ENCODE results near the gene REEP3. TPM values are rescaled to one million over a fixed set of nuclear protein-coding genes. Genes with fewer than 3 reads are reported as not detected.

REEP3 gene
- total RNA-seq, 2 experiments from 2014 or later, result 22.8 to 26.9 TPM

GRCh38 chr10:63586043-63586442 is 64.8 kb downstream of the REEP3 start:
- Mint-ChIP-seq H3K9me3 (no peaks in the 10 kb centered on the region), H3K36me3 (ENCODE audit: low read depth) (no peaks in the 10 kb centered on the region), H3K4me3 (no peak overlapping the region), H3K4me1 (no peaks in the 10 kb centered on the region), H3K27ac (no peak overlapping the region), H3K27me3 (no peaks in the 10 kb centered on the region)
- CTCF ChIA-PET, result no interaction called here
- no peak for DNase-seq
- POLR2A ChIA-PET, result no interaction called here

GRCh38 chr10:63587191-63587590 is 66.0 kb downstream of the REEP3 start:
- ChIA-PET CTCF (interaction anchor here (0.7 kb wide), 1 partner anchor 361 kb away, joined by 4 read pairs; no protein-coding TSS in a partner anchor), POLR2A (interaction anchor here (0.7 kb wide), 1 partner anchor 320 kb away, joined by 3 read pairs; no protein-coding TSS in a partner anchor)
- H3K36me3 Mint-ChIP-seq (ENCODE audit: low read depth), result no peaks in the 10 kb centered on the region
- DNase-seq, result no peak
- no peaks in the 10 kb centered on the region for H3K9me3 Mint-ChIP-seq
- H3K27ac Mint-ChIP-seq, result no peak overlapping the region
- no peaks in the 10 kb centered on the region for H3K4me1 Mint-ChIP-seq
- no peak overlapping the region for H3K4me3 Mint-ChIP-seq
- H3K27me3 Mint-ChIP-seq, result no peaks in the 10 kb centered on the region

GRCh38 chr10:63588436-63589167 is 67.4 kb downstream of the REEP3 start:
- H3K9me3 Mint-ChIP-seq, result no peaks in the 10 kb centered on the region
- DNase-seq, result no peak
- no peak overlapping the region for H3K27ac Mint-ChIP-seq
- peaks cover 3% of the 10 kb centered on the region for H3K36me3 Mint-ChIP-seq (ENCODE audit: low read depth)
- ChIA-PET CTCF (no interaction called here), POLR2A (no interaction called here)
- H3K27me3 Mint-ChIP-seq, result no peaks in the 10 kb centered on the region
- H3K4me3 Mint-ChIP-seq, result no peak overlapping the region
- no peaks in the 10 kb centered on the region for H3K4me1 Mint-ChIP-seq

- no peak overlapping the region for H3K27ac Mint-ChIP-seq
- no peaks in the 10 kb centered on the region for H3K9me3 Mint-ChIP-seq
- ChIA-PET POLR2A (no interaction called here), CTCF (no interaction called here)
- H3K4me1 Mint-ChIP-seq, result peaks cover 4% of the 10 kb centered on the region
- H3K27me3 Mint-ChIP-seq, result no peaks in the 10 kb centered on the region
- no peak for DNase-seq
- peaks cover 20% of the 10 kb centered on the region for H3K36me3 Mint-ChIP-seq (ENCODE audit: low read depth)
- no peak overlapping the region for H3K4me3 Mint-ChIP-seq
Measured at GRCh38 chr10:63591600-63592379, 70.6 kb downstream of the REEP3 start.

GRCh38 chr10:63593576-63593975 is 72.4 kb downstream of the REEP3 start:
- CTCF ChIA-PET, result no interaction called here
- POLR2A ChIA-PET, result no interaction called here
- Mint-ChIP-seq H3K4me1 (peaks cover 4% of the 10 kb centered on the region), H3K4me3 (no peak overlapping the region), H3K36me3 (ENCODE audit: low read depth) (peaks cover 30% of the 10 kb centered on the region), H3K27me3 (no peaks in the 10 kb centered on the region), H3K27ac (no peak overlapping the region), H3K9me3 (no peaks in the 10 kb centered on the region)
- DNase-seq, result no peak

- no peaks in the 10 kb centered on the region for H3K27me3 Mint-ChIP-seq
Measured at GRCh38 chr10:63595072-63595471, 73.9 kb downstream of the REEP3 start.

GRCh38 chr10:63596924-63597323 is 75.7 kb downstream of the REEP3 start:
- no peak overlapping the region for H3K27ac Mint-ChIP-seq
- no peaks in the 10 kb centered on the region for H3K27me3 Mint-ChIP-seq
- ChIA-PET CTCF (no interaction called here), POLR2A (no interaction called here)
- peaks cover 4% of the 10 kb centered on the region for H3K4me1 Mint-ChIP-seq
- H3K9me3 Mint-ChIP-seq, result no peaks in the 10 kb centered on the region
- peaks cover 45% of the 10 kb centered on the region for H3K36me3 Mint-ChIP-seq (ENCODE audit: low read depth)
- DNase-seq, result no peak
- no peak overlapping the region for H3K4me3 Mint-ChIP-seq

More at GRCh38 chr10:63595072-63595471, 73.9 kb downstream of the REEP3 start:
- Mint-ChIP-seq H3K4me1 (peaks cover 4% of the 10 kb centered on the region), H3K36me3 (ENCODE audit: low read depth) (peaks cover 38% of the 10 kb centered on the region), H3K4me3 (no peak overlapping the region), H3K27ac (no peak overlapping the region), H3K9me3 (no peaks in the 10 kb centered on the region)
- no peak for DNase-seq
- ChIA-PET POLR2A (no interaction called here), CTCF (interaction anchor here (0.8 kb wide), 1 partner anchor 125 kb away, joined by 3 read pairs; no protein-coding TSS in a partner anchor)

- no peak for DNase-seq
- Mint-ChIP-seq H3K4me3 (no peak overlapping the region), H3K27me3 (no peaks in the 10 kb centered on the region), H3K36me3 (ENCODE audit: low read depth) (peaks cover 37% of the 10 kb centered on the region), H3K4me1 (no peaks in the 10 kb centered on the region), H3K27ac (no peak overlapping the region), H3K9me3 (no peaks in the 10 kb centered on the region)
- ChIA-PET POLR2A (no interaction called here), CTCF (interaction anchor here (1.0 kb wide), 1 partner anchor 10 kb away, joined by 3 read pairs; no protein-coding TSS in a partner anchor)
Measured at GRCh38 chr10:63600540-63600939, 79.3 kb downstream of the REEP3 start.

- H3K36me3 Mint-ChIP-seq (ENCODE audit: low read depth), result peaks cover 17% of the 10 kb centered on the region
- no peak overlapping the region for H3K27ac Mint-ChIP-seq
- ChIA-PET POLR2A (no interaction called here), CTCF (no interaction called here)
- no peaks in the 10 kb centered on the region for H3K27me3 Mint-ChIP-seq
- DNase-seq, result no peak
- H3K9me3 Mint-ChIP-seq, result no peaks in the 10 kb centered on the region
- H3K4me1 Mint-ChIP-seq, result no peaks in the 10 kb centered on the region
- H3K4me3 Mint-ChIP-seq, result no peak overlapping the region
Measured at GRCh38 chr10:63603709-63604445, 82.7 kb downstream of the REEP3 start.

- Mint-ChIP-seq H3K27ac (no peak overlapping the region), H3K27me3 (no peaks in the 10 kb centered on the region), H3K9me3 (no peaks in the 10 kb centered on the region), H3K4me1 (peaks cover 3% of the 10 kb centered on the region), H3K36me3 (ENCODE audit: low read depth) (peaks cover 10% of the 10 kb centered on the region), H3K4me3 (no peak overlapping the region)
- ChIA-PET CTCF (no interaction called here), POLR2A (interaction anchor here (1.4 kb wide), 1 partner anchor 11 kb away, joined by 5 read pairs; no protein-coding TSS in a partner anchor)
- no peak for DNase-seq
Measured at GRCh38 chr10:63605197-63605967, 84.2 kb downstream of the REEP3 start.

GRCh38 chr10:63608511-63608910 is 87.3 kb downstream of the REEP3 start:
- CTCF ChIA-PET, result no interaction called here
- POLR2A ChIA-PET, result no interaction called here
- Mint-ChIP-seq H3K4me3 (no peak overlapping the region), H3K9me3 (no peaks in the 10 kb centered on the region), H3K27me3 (no peaks in the 10 kb centered on the region), H3K4me1 (peaks cover 11% of the 10 kb centered on the region), H3K27ac (no peak overlapping the region), H3K36me3 (ENCODE audit: low read depth) (no peaks in the 10 kb centered on the region)
- no peak for DNase-seq

GRCh38 chr10:63611078-63611477 is 89.9 kb downstream of the REEP3 start:
- Mint-ChIP-seq H3K36me3 (ENCODE audit: low read depth) (peaks cover 4% of the 10 kb centered on the region), H3K27ac (no peak overlapping the region), H3K27me3 (no peaks in the 10 kb centered on the region), H3K9me3 (no peaks in the 10 kb centered on the region), H3K4me1 (peaks cover 11% of the 10 kb centered on the region), H3K4me3 (no peak overlapping the region)
- ChIA-PET POLR2A (interaction anchor here (0.7 to 3.8 kb wide), 3 partner anchors 8 to 96 kb away, joined by 3 to 13 read pairs (median 4); no protein-coding TSS in a partner anchor), CTCF (interaction anchor here (0.8 to 1.6 kb wide), 6 partner anchors 10 to 445 kb away, joined by 3 to 7 read pairs (median 3); no protein-coding TSS in a partner anchor)
- DNase-seq, result no peak
